WTC11 (cell line): ENCODE measurements around the gene DAD1. TPM values are rescaled to one million over a fixed set of nuclear protein-coding genes. Genes with fewer than 3 reads are reported as not detected.

Source experiments
- ATAC-seq: fragments of 200-7000 bp; cut with Tn5 transposase; 2 replicates; pipeline ENCODE4 v1.10.0; 2021; ENCODE audit warnings: mild to moderate bottlenecking, moderate library complexity
- CTCF ChIA-PET: fragments of 300-600 bp; sonication (Branson Sonifier 250); formaldehyde crosslinking; loops from one replicate; lab custom pipeline; 2021; ENCODE audit warnings: antibody characterized with exemption; lab: Charles Lee
- POLR2A ChIA-PET: fragments of 350-600 bp; sonication (Branson Sonifier 250); formaldehyde crosslinking; loops from one replicate; lab custom pipeline; 2021; ENCODE audit warnings: antibody characterized with exemption; lab: Charles Lee
- DNase-seq: peaks from one replicate; pipeline ENCODE4 v3.0.0; 2021; ENCODE audit warnings: low spot score
- H3K27ac Mint-ChIP-seq: 2 replicates; pipeline ENCODE4 v1.8.0; 2021; ENCODE audit warnings: mixed read lengths
- H3K27me3 Mint-ChIP-seq: 2 replicates; pipeline ENCODE4 v1.8.0; 2021; ENCODE audit warnings: low read depth, mild to moderate bottlenecking, moderate library complexity, mixed read lengths
- H3K36me3 Mint-ChIP-seq: 2 replicates; pipeline ENCODE4 v1.8.0; 2021; ENCODE audit warnings: mixed read lengths
- H3K4me1 Mint-ChIP-seq: 2 replicates; pipeline ENCODE4 v1.8.0; 2022; ENCODE audit warnings: mixed read lengths
- H3K4me3 Mint-ChIP-seq: 2 replicates; pipeline ENCODE4 v1.8.0; 2021; ENCODE audit warnings: mild to moderate bottlenecking, moderate library complexity, mixed read lengths
- H3K9me3 Mint-ChIP-seq: 2 replicates; pipeline ENCODE4 v1.8.0; 2021; ENCODE audit warnings: mixed read lengths
- ARID4B ChIP-seq: sonication (generic); formaldehyde crosslinking; IDR thresholded peaks from 2 replicates; pipeline ENCODE4 v1.8.0; 2023; ENCODE audit warnings: missing genetic modification reagents, mild to moderate bottlenecking, borderline replicate concordance
- ERG ChIP-seq: fragments of 250-450 bp; sonication (Bioruptor Pico); IDR thresholded peaks from 2 replicates; pipeline ENCODE4 v1.8.0; 2021; ENCODE audit warnings: mild to moderate bottlenecking
- GABPB1 ChIP-seq: sonication (generic); formaldehyde crosslinking; IDR thresholded peaks from 2 replicates; pipeline ENCODE4 v1.8.1; 2023; ENCODE audit warnings: mild to moderate bottlenecking, missing genetic modification reagents
- GRHL2 ChIP-seq: fragments of 250-450 bp; sonication (Bioruptor Pico); IDR thresholded peaks from 2 replicates; pipeline ENCODE4 v1.8.0; 2022; ENCODE audit warnings: mild to moderate bottlenecking, moderate library complexity; ENCODE audit not compliant: insufficient replicate concordance, severe bottlenecking
- GTF2I ChIP-seq: fragments of 250-450 bp; sonication (Bioruptor Pico); conservative IDR thresholded peaks from 2 replicates; pipeline ENCODE4 v1.4.0; 2021; ENCODE audit warnings: mild to moderate bottlenecking
- JUN ChIP-seq: sonication (generic); formaldehyde crosslinking; IDR thresholded peaks from 2 replicates; pipeline ENCODE4 v1.8.0; 2023; ENCODE audit warnings: mild to moderate bottlenecking, missing genetic modification reagents
- KAT7 ChIP-seq: sonication (generic); formaldehyde crosslinking; IDR thresholded peaks from 2 replicates; pipeline ENCODE4 v1.8.1; 2023; ENCODE audit warnings: missing genetic modification reagents, mild to moderate bottlenecking, borderline replicate concordance
- NFYB ChIP-seq: sonication (generic); formaldehyde crosslinking; conservative IDR thresholded peaks from 2 replicates; pipeline ENCODE4 v1.8.0; 2022; ENCODE audit warnings: low read depth, missing genetic modification reagents
- STAT6 ChIP-seq: sonication (generic); formaldehyde crosslinking; conservative IDR thresholded peaks from 2 replicates; pipeline ENCODE4 v1.8.1; 2023; ENCODE audit warnings: mild to moderate bottlenecking, low read depth, missing genetic modification reagents, moderate library complexity
- ZNF121 ChIP-seq: sonication (generic); formaldehyde crosslinking; IDR thresholded peaks from 2 replicates; pipeline ENCODE4 v1.8.0; 2023; ENCODE audit warnings: missing genetic modification reagents
- ZNF219 ChIP-seq: sonication (generic); formaldehyde crosslinking; IDR thresholded peaks from 2 replicates; pipeline ENCODE4 v1.8.0; 2023; ENCODE audit warnings: missing genetic modification reagents, mild to moderate bottlenecking, borderline replicate concordance
- ZNF232 ChIP-seq: sonication (generic); formaldehyde crosslinking; IDR thresholded peaks from 2 replicates; pipeline ENCODE4 v1.8.0; 2022; ENCODE audit warnings: mild to moderate bottlenecking, missing genetic modification reagents
- ZNF671 ChIP-seq: fragments of 250-450 bp; sonication (Bioruptor Pico); IDR thresholded peaks from 2 replicates; pipeline ENCODE4 v1.8.0; 2021; ENCODE audit warnings: mild to moderate bottlenecking
- total RNA-seq: library from RNA; stranded (reverse); gene quantifications from 3 replicates; pipeline ENCODE4 v1.2.3, GENCODE V29; 2021
- TF ChIP-seq, protein P1 (sequence below): sonication (generic); formaldehyde crosslinking; IDR thresholded peaks from 2 replicates; pipeline ENCODE4 v1.8.1; 2023; ENCODE audit warnings: mild to moderate bottlenecking, missing genetic modification reagents
- TF ChIP-seq, protein P2 (sequence below): sonication (generic); formaldehyde crosslinking; IDR thresholded peaks from 2 replicates; pipeline ENCODE4 v1.8.0; 2022; ENCODE audit warnings: mild to moderate bottlenecking, missing genetic modification reagents

DAD1 gene
- total RNA-seq, 1 experiment from 2014 or later, result 125 TPM

DNA sequence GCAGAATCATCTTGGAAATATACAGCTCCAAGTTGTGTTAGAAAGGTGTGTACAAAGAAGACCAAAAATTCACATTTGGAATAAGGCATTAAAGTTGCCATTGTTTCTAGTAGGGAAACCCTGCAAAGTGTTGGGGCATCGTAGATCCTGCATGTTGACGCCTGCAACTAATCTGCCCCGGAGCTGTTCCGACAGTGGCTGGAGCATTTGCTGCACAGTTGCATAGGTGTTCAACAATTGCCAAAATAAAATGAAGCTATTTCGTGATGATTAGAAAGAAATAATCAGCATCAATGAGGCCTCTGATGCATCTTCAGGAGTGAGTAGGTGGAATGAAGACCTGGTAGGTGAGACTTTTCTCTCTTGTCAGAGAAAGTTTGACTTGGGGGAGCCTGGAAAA is 47.3 kb downstream of the DAD1 start (continued):
- TF ChIP-seq ARID4B (CRISPR knock-in tag) (no peak), NFYB (CRISPR knock-in tag) (no peak)

DNA sequence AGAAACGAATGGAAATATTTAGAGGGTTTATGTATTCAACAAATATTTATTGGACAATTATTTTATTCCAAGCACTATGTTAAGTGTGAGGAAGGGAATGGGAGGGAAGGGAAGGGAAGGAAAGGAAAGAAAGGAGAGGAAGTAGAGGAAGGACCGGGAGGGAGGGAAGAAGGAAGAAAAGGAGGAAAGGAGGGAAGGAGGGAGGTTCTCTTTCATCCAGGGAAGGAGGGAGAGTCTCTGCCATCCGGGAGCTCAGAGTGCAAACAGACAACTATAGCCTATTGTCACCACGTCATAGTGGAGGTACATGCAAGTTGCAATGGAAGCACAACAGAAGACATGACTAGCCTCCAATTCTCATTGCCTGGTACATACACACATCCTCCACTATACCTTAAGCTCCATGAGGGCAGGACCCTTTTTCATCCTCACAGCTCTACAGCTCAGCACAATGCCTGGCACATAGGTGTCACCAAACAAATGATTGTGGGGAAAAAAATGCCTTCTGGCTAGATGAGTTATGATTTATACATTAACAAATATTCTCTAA is 48.1 kb downstream of the DAD1 start:
- no peak overlapping the region for H3K27ac Mint-ChIP-seq
- no peak for ATAC-seq
- DNase-seq, result no peak
- CTCF ChIA-PET, result interaction anchor here (1.6 kb wide), 1 partner anchor 16 kb away, joined by 6 read pairs; no protein-coding TSS in a partner anchor
- H3K36me3 Mint-ChIP-seq, result no peaks in the 10 kb centered on the region
- H3K27me3 Mint-ChIP-seq, result no peaks in the 10 kb centered on the region
- H3K4me3 Mint-ChIP-seq, result no peak overlapping the region
- POLR2A ChIA-PET, result no interaction called here
- H3K4me1 Mint-ChIP-seq, result peaks cover 5% of the 10 kb centered on the region
- H3K9me3 Mint-ChIP-seq, result peaks cover 3% of the 10 kb centered on the region; the same call in 1 of the 2 replicates
- no peak for TF ChIP-seq JUN (CRISPR knock-in tag)

GRCh38 chr14:22540293-22540692 is 48.7 kb downstream of the DAD1 start:
- no peak overlapping the region for H3K4me3 Mint-ChIP-seq
- POLR2A ChIA-PET, result no interaction called here
- H3K36me3 Mint-ChIP-seq, result no peaks in the 10 kb centered on the region
- no peak for DNase-seq
- no peak for TF ChIP-seq ZNF219 (CRISPR knock-in tag)
- TF ChIP-seq KAT7, result no peak
- TF ChIP-seq ERG, result no peak
- TF ChIP-seq, protein P1, sequence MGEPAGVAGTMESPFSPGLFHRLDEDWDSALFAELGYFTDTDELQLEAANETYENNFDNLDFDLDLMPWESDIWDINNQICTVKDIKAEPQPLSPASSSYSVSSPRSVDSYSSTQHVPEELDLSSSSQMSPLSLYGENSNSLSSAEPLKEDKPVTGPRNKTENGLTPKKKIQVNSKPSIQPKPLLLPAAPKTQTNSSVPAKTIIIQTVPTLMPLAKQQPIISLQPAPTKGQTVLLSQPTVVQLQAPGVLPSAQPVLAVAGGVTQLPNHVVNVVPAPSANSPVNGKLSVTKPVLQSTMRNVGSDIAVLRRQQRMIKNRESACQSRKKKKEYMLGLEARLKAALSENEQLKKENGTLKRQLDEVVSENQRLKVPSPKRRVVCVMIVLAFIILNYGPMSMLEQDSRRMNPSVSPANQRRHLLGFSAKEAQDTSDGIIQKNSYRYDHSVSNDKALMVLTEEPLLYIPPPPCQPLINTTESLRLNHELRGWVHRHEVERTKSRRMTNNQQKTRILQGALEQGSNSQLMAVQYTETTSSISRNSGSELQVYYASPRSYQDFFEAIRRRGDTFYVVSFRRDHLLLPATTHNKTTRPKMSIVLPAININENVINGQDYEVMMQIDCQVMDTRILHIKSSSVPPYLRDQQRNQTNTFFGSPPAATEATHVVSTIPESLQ, result no peak
- TF ChIP-seq ZNF671, result no peak
- no peak for TF ChIP-seq GABPB1 (CRISPR knock-in tag)
- TF ChIP-seq ZNF232, result no peak
- TF ChIP-seq, protein P2, sequence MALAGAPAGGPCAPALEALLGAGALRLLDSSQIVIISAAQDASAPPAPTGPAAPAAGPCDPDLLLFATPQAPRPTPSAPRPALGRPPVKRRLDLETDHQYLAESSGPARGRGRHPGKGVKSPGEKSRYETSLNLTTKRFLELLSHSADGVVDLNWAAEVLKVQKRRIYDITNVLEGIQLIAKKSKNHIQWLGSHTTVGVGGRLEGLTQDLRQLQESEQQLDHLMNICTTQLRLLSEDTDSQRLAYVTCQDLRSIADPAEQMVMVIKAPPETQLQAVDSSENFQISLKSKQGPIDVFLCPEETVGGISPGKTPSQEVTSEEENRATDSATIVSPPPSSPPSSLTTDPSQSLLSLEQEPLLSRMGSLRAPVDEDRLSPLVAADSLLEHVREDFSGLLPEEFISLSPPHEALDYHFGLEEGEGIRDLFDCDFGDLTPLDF (CRISPR knock-in tag), result no peak
- no peak for TF ChIP-seq GRHL2 (CRISPR knock-in tag)
- TF ChIP-seq ZNF121 (CRISPR knock-in tag), result no peak
- TF ChIP-seq STAT6 (CRISPR knock-in tag), result no peak
- TF ChIP-seq GTF2I, result no peak
- TF ChIP-seq, all 79 proteins: peak for 0
- no peak overlapping the region for H3K27ac Mint-ChIP-seq
- H3K9me3 Mint-ChIP-seq, result peaks cover 3% of the 10 kb centered on the region; the same call in 1 of the 2 replicates
- CTCF ChIA-PET, result no interaction called here
- ATAC-seq, result no peak
- H3K4me1 Mint-ChIP-seq, result peaks cover 4% of the 10 kb centered on the region
- no peaks in the 10 kb centered on the region for H3K27me3 Mint-ChIP-seq
